H1 (cell line): ENCODE data around the gene RAB44. TPM values are rescaled to one million over a fixed set of nuclear protein-coding genes. Genes with fewer than 3 reads are reported as not detected.

Experiments
- CHD7 ChIP-seq: fragments of 300-600 bp; sonication (generic); IDR thresholded peaks from 2 replicates; pipeline ENCODE4 v1.7.1; 2012; ENCODE audit warnings: low read length, moderate library complexity, mild to moderate bottlenecking, inconsistent platforms; ENCODE audit not compliant: insufficient replicate concordance
- ZNF274 ChIP-seq: IDR thresholded peaks from 2 replicates; pipeline ENCODE4 v1.7.0; 2012; ENCODE audit warnings: low read length, borderline replicate concordance; ENCODE audit errors: extremely low read depth
- polyA plus RNA-seq, 7 experiments: library from polyadenylated mRNA; depleted of rRNA in 3 of 7; stranded (reverse) in 5 of 7; unstranded in 2 of 7; fragments of >200 nt in 5 of 7; fragments of 200-250 nt in 2 of 7; gene quantifications; 1 replicate in 5 of 7; 2 replicates in 1 of 7; 4 replicates in 1 of 7; pipeline versions ENCODE4 v1.2.1 to v1.2.3, GENCODE V29; 2011 to 2013; ENCODE audit warnings: missing spikeins in 2 of 7, mixed read lengths in 2 of 7
- total RNA-seq: library from RNA; stranded (reverse); fragmentation: NEBNext Ultra II Directional; extraction: Animal tissue kit (Norgen Biotek cat#: 25700); gene quantifications from 2 replicates; pipeline ENCODE4 v1.2.1, GENCODE V29; 2021

The RAB44 gene
- total and polyA plus RNA-seq, 2 of the 8 experiments (the other 6 are each of a cell fraction or from before 2014, with no cell fraction given), result 0.02 TPM; not detected in 1

GRCh38 chr6:36697481-36697903, at the start of gene RAB44 (continued):
- TF ChIP-seq CHD7, result no peak
- no peak for TF ChIP-seq ZNF274
